HepG2 (cell line): ENCODE data around the gene TMEM185B. TPM values are rescaled to one million over a fixed set of nuclear protein-coding genes. Genes with fewer than 3 reads are reported as not detected.

Source experiments
- BCL3 ChIP-seq: sonication (generic); formaldehyde crosslinking; IDR thresholded peaks from 2 replicates; pipeline ENCODE4 v1.5.1; 2020; ENCODE audit warnings: mild to moderate bottlenecking, missing genetic modification reagents, moderate library complexity
- BORCS8-MEF2B ChIP-seq: sonication (generic); formaldehyde crosslinking; IDR thresholded peaks from 2 replicates; pipeline ENCODE4 v1.8.0; 2022; ENCODE audit warnings: mild to moderate bottlenecking, missing genetic modification reagents
- HNRNPL ChIP-seq: fragments of 200-400 bp; formaldehyde crosslinking; IDR thresholded peaks from 2 replicates; pipeline ENCODE4 v1.6.1; 2017; ENCODE audit warnings: mild to moderate bottlenecking, low read depth, low read length
- MAF1 ChIP-seq: sonication (generic); formaldehyde crosslinking; IDR thresholded peaks from 2 replicates; pipeline ENCODE4 v1.5.0; 2020; ENCODE audit warnings: missing genetic modification reagents, borderline replicate concordance
- MBD4 ChIP-seq: IDR thresholded peaks from 2 replicates; pipeline ENCODE4 v1.6.1; 2012; ENCODE audit warnings: low read length, inconsistent platforms, borderline replicate concordance
- POLR2AphosphoS5 ChIP-seq: IDR thresholded peaks from 2 replicates; pipeline ENCODE4 v1.6.1; 2012; ENCODE audit warnings: low read depth, low read length
- SNAI1 ChIP-seq: sonication (generic); formaldehyde crosslinking; IDR thresholded peaks from 2 replicates; pipeline ENCODE4 v1.5.0; 2020; ENCODE audit warnings: mild to moderate bottlenecking, missing genetic modification reagents, borderline replicate concordance
- STAT5B ChIP-seq: sonication (generic); formaldehyde crosslinking; IDR thresholded peaks from 2 replicates; pipeline ENCODE4 v1.4.0; 2020; ENCODE audit warnings: missing genetic modification reagents
- TFDP1 ChIP-seq: IDR thresholded peaks from 2 replicates; pipeline ENCODE4 v1.6.1; 2016; ENCODE audit warnings: missing compliant biosample characterization, missing genetic modification reagents, borderline replicate concordance
- ZNF451 ChIP-seq: sonication (generic); formaldehyde crosslinking; IDR thresholded peaks from 2 replicates; pipeline ENCODE4 v1.5.0; 2020; ENCODE audit warnings: mild to moderate bottlenecking, missing genetic modification reagents
- ZNF615 ChIP-seq: sonication (generic); formaldehyde crosslinking; IDR thresholded peaks from 2 replicates; pipeline ENCODE4 v1.5.0; 2020; ENCODE audit warnings: mild to moderate bottlenecking, missing genetic modification reagents, borderline replicate concordance
- ZNF678 ChIP-seq: sonication (generic); formaldehyde crosslinking; IDR thresholded peaks from 2 replicates; pipeline ENCODE4 v1.4.0; 2020; ENCODE audit warnings: mild to moderate bottlenecking, missing genetic modification reagents
- ZSCAN20 ChIP-seq: sonication (generic); formaldehyde crosslinking; IDR thresholded peaks from 2 replicates; pipeline ENCODE4 v1.4.0; 2020; ENCODE audit warnings: missing genetic modification reagents, mild to moderate bottlenecking, borderline replicate concordance
- polyA plus RNA-seq, 8 experiments: library from polyadenylated mRNA; depleted of rRNA in 3 of 8; stranded (reverse) in 7 of 8; unstranded in 1 of 8; fragments of >200 nt; fragmentation: Illumina TruSeq in 4 of 8; extraction: Trizol in 4 of 8; gene quantifications; 2 replicates each; pipeline versions ENCODE4 v1.2.1 to v1.2.3, GENCODE V29; 2011 to 2016; ENCODE audit warnings: low read depth in 4 of 8, missing spikeins in 1 of 8, mixed read lengths in 1 of 8; ENCODE audit not compliant: insufficient read depth in 1 of 8
- total RNA-seq, 5 experiments: library from RNA; depleted of rRNA; stranded (reverse); fragments of >200 nt; fragmentation: Illumina TruSeq; extraction: Trizol; gene quantifications; 2 replicates each; pipeline ENCODE4 v1.2.3, GENCODE V29; 2016; ENCODE audit warnings: low read depth in 1 of 5

TMEM185B gene
- total and polyA plus RNA-seq, 2 of the 13 experiments (the other 11 are each of a cell fraction or from before 2014, with no cell fraction given), result 5.6 to 7.0 TPM

- TF ChIP-seq BCL3 (CRISPR knock-in tag) (no peak), TFDP1 (CRISPR knock-in tag) (no peak), HNRNPL (no peak), STAT5B (CRISPR knock-in tag) (no peak), POLR2AphosphoS5 (no peak), SNAI1 (CRISPR knock-in tag) (no peak), ZNF451 (CRISPR knock-in tag) (no peak), MAF1 (no peak), ZNF615 (CRISPR knock-in tag) (no peak), BORCS8-MEF2B (CRISPR knock-in tag) (no peak), ZNF678 (CRISPR knock-in tag) (no peak), ZSCAN20 (CRISPR knock-in tag) (no peak), MBD4 (no peak)
Measured at GRCh38 chr2:120177973-120178372, 45.2 kb downstream of the TMEM185B start (continued).
